PC-3 (cell line): Measurements from ENCODE around the gene STK39. TPM values are rescaled to one million over a fixed set of nuclear protein-coding genes. Genes with fewer than 3 reads are reported as not detected.

Experiments
- ATAC-seq: fragments of 200-7000 bp; cut with Tn5 transposase; 2 replicates; pipeline ENCODE4 v1.9.1; 2020; ENCODE audit warnings: mild to moderate bottlenecking, moderate library complexity
- BruUV-seq: library from RNA; stranded (reverse); fragments of 400-500 nt; replicated peaks from 2 replicates; lab custom pipeline; 2021; lab: Mats Ljungman, UMichigan
- CTCF ChIA-PET: fragments of 300-600 bp; sonication (Branson Sonifier 250); formaldehyde crosslinking; loops from one replicate; lab custom pipeline; 2022; ENCODE audit warnings: antibody characterized with exemption; lab: Charles Lee
- POLR2A ChIA-PET: fragments of 300-600 bp; sonication (Branson Sonifier 250); formaldehyde crosslinking; loops from one replicate; lab custom pipeline; 2022; ENCODE audit warnings: antibody characterized with exemption; ENCODE audit not compliant: unreplicated experiment; lab: Charles Lee
- DNase-seq: peaks from one replicate; pipeline ENCODE4 v3.0.0-alpha.2; 2015
- H2AFZ ChIP-seq: fragments of 300-600 bp; sonication (generic); 2 replicates; pipeline ENCODE4 v1.6.0; 2016; ENCODE audit warnings: antibody characterized with exemption, low read length
- H3F3A ChIP-seq: fragments of 300-600 bp; sonication (generic); one replicate; pipeline ENCODE4 v1.6.0; 2017; ENCODE audit warnings: antibody characterized with exemption, low read length, control low read depth, mild to moderate bottlenecking; ENCODE audit not compliant: unreplicated experiment
- H3K27ac ChIP-seq: fragments of 300-600 bp; sonication (generic); 2 replicates; pipeline ENCODE4 v1.5.1; 2016; ENCODE audit warnings: mild to moderate bottlenecking, low read length
- H3K27me3 ChIP-seq: fragments of 300-600 bp; sonication (generic); 2 replicates; pipeline ENCODE4 v1.6.1; 2016; ENCODE audit warnings: low read length, mixed read lengths
- H3K36me3 ChIP-seq: fragments of 300-600 bp; sonication (generic); 2 replicates; pipeline ENCODE4 v1.6.1; 2016; ENCODE audit warnings: low read depth, mixed run types, low read length, mixed read lengths
- H3K4me1 ChIP-seq: fragments of 300-600 bp; sonication (generic); 2 replicates; pipeline ENCODE4 v1.5.1; 2016; ENCODE audit warnings: low read length; ENCODE audit not compliant: insufficient read depth
- H3K4me2 ChIP-seq: fragments of 300-600 bp; sonication (generic); 2 replicates; pipeline ENCODE4 v1.6.0; 2016; ENCODE audit warnings: low read length
- H3K4me3 ChIP-seq: fragments of 300-600 bp; sonication (generic); 2 replicates; pipeline ENCODE4 v1.5.1; 2016; ENCODE audit warnings: mild to moderate bottlenecking, low read length, mixed read lengths
- H3K79me2 ChIP-seq: fragments of 300-600 bp; sonication (generic); 2 replicates; pipeline ENCODE4 v1.6.1; 2017; ENCODE audit warnings: low read length, mixed read lengths
- H3K9ac ChIP-seq: fragments of 300-600 bp; sonication (generic); 2 replicates; pipeline ENCODE4 v1.6.0; 2016; ENCODE audit warnings: mild to moderate bottlenecking, low read length
- H3K9me2 ChIP-seq: fragments of 300-600 bp; sonication (generic); replicated peaks from 2 replicates; pipeline ENCODE4 v1.6.1; 2016; ENCODE audit warnings: mixed run types, low read length, mixed read lengths
- H3K9me3 ChIP-seq: fragments of 300-600 bp; sonication (generic); 2 replicates; pipeline ENCODE4 v1.6.1; 2016; ENCODE audit warnings: low read length, mixed read lengths
- H4K20me1 ChIP-seq: fragments of 300-600 bp; sonication (generic); 2 replicates; pipeline ENCODE4 v1.6.1; 2016; ENCODE audit warnings: low read length, mixed read lengths
- EZH2 ChIP-seq: fragments of 300-600 bp; sonication (generic); IDR thresholded peaks from one replicate; pipeline ENCODE4 v1.6.1; 2017; ENCODE audit warnings: antibody characterized with exemption, mild to moderate bottlenecking, low read length; ENCODE audit not compliant: unreplicated experiment
- EZH2phosphoT487 ChIP-seq: fragments of 300-600 bp; sonication (generic); IDR thresholded peaks from 2 replicates; pipeline ENCODE4 v1.6.1; 2018; ENCODE audit warnings: mild to moderate bottlenecking, antibody characterized with exemption, low read length, borderline replicate concordance
- intact Hi-C: fragments of 100-400 bp; cut with micrococcal nuclease; formaldehyde crosslinking; loops from 2 replicates; pipeline ENCODE4 v1.9.0; 2023
- total RNA-seq: library from RNA; depleted of rRNA; stranded (reverse); fragments of >200 nt; gene quantifications from 2 replicates; pipeline ENCODE4 v1.2.3, GENCODE V29; 2014
- TF ChIP-seq, protein P1 (sequence below): fragments of 300-600 bp; sonication (generic); conservative IDR thresholded peaks from 2 replicates; pipeline ENCODE4 v1.5.1; 2017; ENCODE audit warnings: antibody characterized with exemption, low read depth, mild to moderate bottlenecking, low read length

Gene STK39
- total RNA-seq, 1 experiment from 2014 or later: 17.9 TPM

DNA sequence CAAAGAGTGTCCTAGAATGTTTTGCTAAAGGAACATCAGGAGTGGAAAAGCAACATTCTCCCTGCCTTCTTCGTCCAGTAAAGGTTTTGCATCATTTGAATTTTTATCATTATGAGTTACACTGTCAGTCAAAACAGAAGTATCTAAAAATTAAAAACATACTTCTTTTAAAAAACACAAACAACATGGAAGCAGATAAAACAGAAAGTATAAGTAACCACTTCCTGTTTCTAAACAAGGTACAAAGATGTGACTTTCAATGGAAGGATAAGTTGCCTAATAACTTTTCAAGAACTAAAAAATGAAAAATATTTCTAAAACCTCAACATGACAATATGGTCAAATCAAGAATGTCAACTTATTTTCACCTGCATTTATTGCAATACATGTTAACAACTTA lies 158.2 kb downstream of the STK39 start:
- ChIA-PET CTCF (no interaction called here), POLR2A (no interaction called here)
- H3K9me3 ChIP-seq: no peaks in the 10 kb centered on the region
- TF ChIP-seq EZH2phosphoT487 (no peak), EZH2 (no peak)
- TF ChIP-seq, protein P1, sequence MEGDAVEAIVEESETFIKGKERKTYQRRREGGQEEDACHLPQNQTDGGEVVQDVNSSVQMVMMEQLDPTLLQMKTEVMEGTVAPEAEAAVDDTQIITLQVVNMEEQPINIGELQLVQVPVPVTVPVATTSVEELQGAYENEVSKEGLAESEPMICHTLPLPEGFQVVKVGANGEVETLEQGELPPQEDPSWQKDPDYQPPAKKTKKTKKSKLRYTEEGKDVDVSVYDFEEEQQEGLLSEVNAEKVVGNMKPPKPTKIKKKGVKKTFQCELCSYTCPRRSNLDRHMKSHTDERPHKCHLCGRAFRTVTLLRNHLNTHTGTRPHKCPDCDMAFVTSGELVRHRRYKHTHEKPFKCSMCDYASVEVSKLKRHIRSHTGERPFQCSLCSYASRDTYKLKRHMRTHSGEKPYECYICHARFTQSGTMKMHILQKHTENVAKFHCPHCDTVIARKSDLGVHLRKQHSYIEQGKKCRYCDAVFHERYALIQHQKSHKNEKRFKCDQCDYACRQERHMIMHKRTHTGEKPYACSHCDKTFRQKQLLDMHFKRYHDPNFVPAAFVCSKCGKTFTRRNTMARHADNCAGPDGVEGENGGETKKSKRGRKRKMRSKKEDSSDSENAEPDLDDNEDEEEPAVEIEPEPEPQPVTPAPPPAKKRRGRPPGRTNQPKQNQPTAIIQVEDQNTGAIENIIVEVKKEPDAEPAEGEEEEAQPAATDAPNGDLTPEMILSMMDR: no peak
- H4K20me1 ChIP-seq: no peaks in the 10 kb centered on the region
- DNase-seq (no peak), ATAC-seq (no peak)
- H2AFZ ChIP-seq: no peak overlapping the region
- intact Hi-C loops: no loop called here
- H3K4me1 ChIP-seq: no peaks in the 10 kb centered on the region
- H3K79me2 ChIP-seq: no peaks in the 10 kb centered on the region
- BruUV-seq: no TSS peak
- H3K4me3 ChIP-seq: no peak overlapping the region
- H3K9me2 ChIP-seq: no peaks in the 10 kb centered on the region
- 0 out of 2 replicates have a peak, but pooled peaks cover 2% of the 10 kb centered on the region for H3K36me3 ChIP-seq
- H3K4me2 ChIP-seq: no peak overlapping the region
- H3K27me3 ChIP-seq: no peaks in the 10 kb centered on the region
- H3F3A ChIP-seq: no peaks in the 10 kb centered on the region
- H3K27ac ChIP-seq: no peak overlapping the region
- H3K9ac ChIP-seq: no peak overlapping the region

DNA sequence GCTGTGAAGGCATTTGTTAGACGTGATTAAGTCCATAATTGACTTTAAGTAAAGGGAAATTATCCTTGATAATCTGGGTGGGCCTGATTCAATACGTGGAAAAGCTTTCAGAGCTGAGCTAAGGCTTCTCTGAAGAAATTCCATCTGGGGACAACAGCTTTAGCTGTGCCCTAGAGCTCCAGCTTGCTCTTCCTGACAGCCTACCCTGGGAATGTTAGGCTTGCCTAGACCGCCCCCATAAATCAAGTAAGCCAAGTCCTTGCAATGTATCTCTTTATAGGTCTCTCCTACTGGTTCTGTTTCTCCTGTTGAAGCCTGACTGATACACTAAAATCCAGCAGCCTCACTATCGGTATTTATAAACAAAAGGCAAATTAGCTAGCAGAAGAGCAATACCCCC lies 160.0 kb downstream of the STK39 start:
- Histone ChIP-seq H3K27ac (no peak overlapping the region), H3K4me2 (no peak overlapping the region), H4K20me1 (no peaks in the 10 kb centered on the region), H3K79me2 (no peaks in the 10 kb centered on the region), H3K4me1 (no peaks in the 10 kb centered on the region), H3K4me3 (no peak overlapping the region), H3K9ac (no peak overlapping the region), H3K27me3 (no peaks in the 10 kb centered on the region), H3K9me2 (no peaks in the 10 kb centered on the region), H3K36me3 (0 out of 2 replicates have a peak, but pooled peaks cover 2% of the 10 kb centered on the region), H2AFZ (no peak overlapping the region), H3F3A (no peaks in the 10 kb centered on the region), H3K9me3 (no peaks in the 10 kb centered on the region)
- ChIA-PET CTCF (no interaction called here), POLR2A (no interaction called here)
- no TSS peak for BruUV-seq
- intact Hi-C loops: no loop called here
- TF ChIP-seq, protein P1: no peak
- TF ChIP-seq EZH2phosphoT487 (no peak), EZH2 (no peak)
- ATAC-seq (no peak), DNase-seq (no peak)

DNA sequence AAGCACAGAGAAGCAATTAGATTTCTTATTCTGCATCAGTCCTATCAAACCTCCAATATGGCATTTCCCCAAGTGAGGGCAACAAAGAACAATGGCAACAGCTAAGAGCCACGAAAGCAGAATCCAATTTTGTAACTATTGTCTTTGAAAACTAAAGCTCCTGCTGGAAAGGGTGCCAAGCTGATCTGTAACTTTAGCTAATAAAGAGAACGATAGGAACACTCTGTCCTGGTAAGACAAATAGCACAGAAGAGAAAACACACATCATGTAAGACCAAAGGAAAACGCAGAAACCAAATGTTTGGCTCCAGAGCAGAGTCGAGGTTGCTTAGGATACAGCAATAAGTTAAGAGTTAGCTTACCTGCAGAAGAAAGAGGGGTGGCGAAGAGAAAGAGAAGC lies 160.5 kb downstream of the STK39 start:
- no peaks in the 10 kb centered on the region for H3K4me1 ChIP-seq
- BruUV-seq: no TSS peak
- no peaks in the 10 kb centered on the region for H3K79me2 ChIP-seq
- no peaks in the 10 kb centered on the region for H3K9me2 ChIP-seq
- CTCF ChIA-PET: no interaction called here
- H3K4me2 ChIP-seq: no peak overlapping the region
- H3K36me3 ChIP-seq: 0 out of 2 replicates have a peak, but pooled peaks cover 2% of the 10 kb centered on the region
- H3F3A ChIP-seq: no peaks in the 10 kb centered on the region
- no peak overlapping the region for H2AFZ ChIP-seq
- H4K20me1 ChIP-seq: no peaks in the 10 kb centered on the region
- ATAC-seq (no peak), DNase-seq (no peak)
- intact Hi-C loops: no loop called here
- H3K9me3 ChIP-seq: no peaks in the 10 kb centered on the region
- no peak overlapping the region for H3K4me3 ChIP-seq
- H3K27me3 ChIP-seq: no peaks in the 10 kb centered on the region
- H3K27ac ChIP-seq: no peak overlapping the region
- TF ChIP-seq EZH2: no peak
- TF ChIP-seq EZH2phosphoT487: no peak
- TF ChIP-seq, protein P1: no peak
- POLR2A ChIA-PET: no interaction called here
- H3K9ac ChIP-seq: no peak overlapping the region
